NCI-H2196 (cell line): ENCODE data around the gene FAM124B.
A peak's percentile ranks its signal among the peaks of the same experiment; 100 is the strongest.

Source experiments
- DNase-seq: peaks from one replicate; lab custom pipeline; 2025; ENCODE audit not compliant: unreplicated experiment; lab: John Stamatoyannopoulos, UW

The FAM124B gene

GRCh38 chr2:224381521-224382279, 20.2 kb downstream of the FAM124B start:
- DNase-seq: no peak

GRCh38 chr2:224379986-224380385, 21.9 kb downstream of the FAM124B start:
- DNase-seq: no peak

- DNase-seq: no peak
Measured at GRCh38 chr2:224379172-224379571, 22.7 kb downstream of the FAM124B start.

DNA sequence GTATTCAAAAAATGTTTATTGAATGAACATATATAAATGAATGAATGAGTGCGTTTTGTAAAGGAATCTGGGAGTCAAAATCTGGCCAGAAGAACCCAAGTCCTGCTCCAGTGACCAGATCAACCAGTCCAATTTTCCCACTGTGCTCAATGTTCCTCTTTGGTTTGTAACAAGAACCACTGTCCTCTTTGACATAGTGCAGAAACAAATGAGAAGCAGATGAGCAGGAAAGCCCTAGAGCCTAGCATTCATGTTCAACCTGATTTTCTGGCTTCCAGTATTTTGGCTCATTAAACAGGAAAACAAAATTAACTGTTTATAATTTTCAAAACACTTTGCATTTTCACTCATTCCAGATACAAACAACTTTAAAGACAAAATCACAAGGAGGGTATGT, 23.2 kb downstream of the FAM124B start:
- no peak for DNase-seq

DNA sequence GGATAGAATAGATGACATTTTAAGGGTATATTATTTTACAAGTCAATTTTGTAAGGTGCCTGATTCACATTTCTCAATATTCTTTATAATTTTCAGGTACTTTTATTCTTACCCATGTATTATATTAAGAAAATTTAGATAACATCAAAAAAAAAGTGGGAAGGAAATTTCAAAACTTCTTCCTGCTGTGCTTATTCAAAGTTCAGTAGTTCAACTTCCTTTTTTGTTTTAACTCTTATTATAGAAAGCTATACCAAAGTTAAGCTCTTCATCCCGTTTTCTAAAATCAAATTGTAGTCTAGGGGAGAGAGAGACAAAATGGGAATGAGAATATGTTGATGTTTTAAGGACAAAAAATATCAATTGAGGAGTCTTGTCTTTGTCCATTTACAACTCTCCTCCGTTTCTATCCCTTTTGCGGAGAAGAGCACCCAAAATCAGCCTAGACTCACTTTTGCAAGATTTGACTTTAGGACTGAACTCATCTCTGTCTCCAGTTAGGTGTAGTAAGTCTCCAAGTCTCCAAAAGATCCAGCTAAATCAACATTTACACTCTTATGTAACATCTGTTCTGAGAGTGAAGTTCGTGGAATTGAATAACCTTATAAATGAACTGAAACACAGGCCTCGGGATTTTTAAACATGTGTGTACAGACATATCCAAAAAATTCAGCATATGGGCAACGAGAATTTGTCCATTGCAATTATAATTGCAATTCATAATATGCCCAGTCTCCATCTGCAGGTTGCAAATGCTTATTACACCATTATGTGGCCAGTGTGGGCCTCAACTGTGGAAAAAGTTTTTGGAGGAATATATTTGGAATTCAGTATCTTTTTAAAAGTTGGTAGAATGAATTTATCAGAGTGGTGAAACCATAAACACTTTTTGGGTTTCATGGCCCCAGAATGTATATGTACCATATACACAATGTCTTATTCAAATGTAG, 23.9 kb downstream of the FAM124B start:
- no peak for DNase-seq

GRCh38 chr2:224372641-224373040, 29.3 kb downstream of the FAM124B start:
- no peak for DNase-seq

DNA sequence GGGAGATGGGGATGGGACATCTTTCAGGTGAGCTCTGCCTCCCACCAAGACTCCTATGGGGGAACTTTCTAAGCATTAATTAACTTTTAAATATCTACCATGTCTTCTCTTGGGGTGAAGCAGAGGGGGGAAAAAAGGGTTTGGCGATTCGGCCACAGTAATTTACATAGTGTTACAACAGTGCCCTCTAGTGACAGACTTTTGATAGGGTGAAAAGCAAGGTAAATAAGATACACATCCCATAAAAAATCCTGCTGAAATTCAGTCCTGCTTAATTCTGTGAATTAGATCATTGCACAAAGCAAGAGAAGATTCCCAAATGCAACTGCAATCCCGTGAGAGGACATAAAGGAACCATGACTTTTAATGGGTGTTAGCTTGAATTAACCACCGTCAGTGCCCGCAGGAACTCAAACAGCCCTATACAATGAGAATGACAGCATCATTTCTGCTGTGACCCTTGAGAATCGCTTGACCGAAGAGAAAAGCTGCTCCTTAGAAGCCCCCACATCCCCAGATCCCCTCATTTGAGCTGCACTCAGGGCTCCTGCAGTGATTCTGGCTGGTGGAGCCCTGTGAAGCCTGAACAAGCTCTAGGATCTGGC, 32.8 kb downstream of the FAM124B start:
- peak; percentile 66 for DNase-seq

- DNase-seq: no peak
Measured at GRCh38 chr2:224366267-224366844, 35.6 kb downstream of the FAM124B start.

GRCh38 chr2:224365331-224365730, 36.6 kb downstream of the FAM124B start:
- DNase-seq: no peak

GRCh38 chr2:224363281-224363680, 38.6 kb downstream of the FAM124B start:
- no peak for DNase-seq

DNA sequence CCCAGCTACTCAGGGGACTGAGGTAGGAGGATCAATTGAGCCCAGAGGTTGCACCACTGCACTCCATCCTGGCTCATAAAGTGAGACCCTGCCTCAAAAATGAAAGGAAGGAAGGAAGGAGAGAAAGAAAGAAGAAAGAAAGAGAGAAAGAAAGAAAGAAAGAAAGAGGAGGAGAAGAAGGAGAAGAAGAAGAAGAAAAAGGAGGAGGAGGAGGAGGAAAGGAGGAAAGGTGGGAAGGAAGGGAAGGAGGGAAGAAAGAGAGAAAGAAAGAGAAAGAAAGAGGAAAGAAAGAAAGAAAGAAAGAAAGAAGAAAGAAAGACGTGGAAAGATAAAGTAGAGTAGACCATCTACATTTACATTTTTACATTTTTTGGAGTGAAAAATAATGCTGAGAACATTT, 39.8 kb downstream of the FAM124B start:
- no peak for DNase-seq

- peak; percentile 24 for DNase-seq
Measured at GRCh38 chr2:224360801-224361251, 41.1 kb downstream of the FAM124B start.

DNA sequence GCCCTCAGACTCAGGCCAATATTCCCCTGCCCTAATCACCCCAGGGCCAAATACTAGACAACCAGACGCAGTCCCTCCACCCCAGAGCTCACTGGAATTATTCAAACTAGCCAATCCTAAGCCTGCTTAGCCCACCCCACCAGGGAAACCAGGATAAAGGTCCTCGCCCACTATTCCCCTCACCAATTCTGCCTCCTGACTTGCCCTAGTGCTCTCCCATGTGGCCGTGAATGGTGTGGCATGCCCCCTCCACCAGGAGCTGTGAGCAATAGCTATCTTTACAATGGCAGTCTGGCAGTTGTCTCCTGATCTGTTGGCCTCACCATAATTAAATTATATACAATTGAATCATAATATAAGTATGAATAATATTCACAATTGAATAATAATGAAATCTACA, 42.3 kb downstream of the FAM124B start:
- DNase-seq: no peak

DNA sequence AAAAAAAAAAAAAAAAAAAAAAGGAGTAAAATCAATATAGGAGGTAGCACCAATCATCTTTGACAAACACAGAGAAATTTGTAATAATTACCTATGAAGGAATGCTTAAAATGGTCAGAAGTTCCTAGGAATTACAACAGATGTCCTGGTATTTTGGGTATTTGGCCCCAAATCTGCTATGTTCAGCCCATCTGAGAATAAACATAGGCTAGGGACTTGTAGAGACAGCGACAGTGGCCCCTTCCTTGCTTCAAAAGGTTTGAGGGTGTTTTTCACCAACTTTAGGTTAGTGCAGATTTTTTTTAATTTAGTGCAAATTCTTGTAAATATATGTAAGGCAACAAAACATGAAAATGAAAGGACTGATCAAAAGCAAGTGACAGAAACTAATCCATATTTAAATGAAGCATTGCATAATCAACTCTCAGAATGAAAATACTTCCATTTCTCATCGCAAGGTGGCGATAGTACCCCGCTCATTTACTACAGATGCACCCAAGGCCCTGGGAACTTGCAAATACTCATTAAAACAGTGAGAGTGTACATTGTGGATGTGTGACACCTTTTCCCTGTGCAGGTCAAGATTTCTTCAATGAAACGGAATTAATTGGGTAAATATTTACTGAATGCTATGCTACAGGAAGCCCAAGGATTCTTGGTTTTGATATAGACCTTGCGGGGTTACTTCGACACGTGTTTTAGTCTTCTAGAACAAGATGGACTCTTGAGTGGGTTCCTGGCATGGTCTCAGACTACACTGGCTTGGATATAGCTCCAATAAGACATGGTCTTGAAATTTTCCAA, 44.6 kb downstream of the FAM124B start:
- DNase-seq: peak; percentile 57

GRCh38 chr2:224354632-224355211, 47.2 kb downstream of the FAM124B start:
- no peak for DNase-seq

GRCh38 chr2:224350703-224351102, 51.2 kb downstream of the FAM124B start:
- no peak for DNase-seq

- DNase-seq: no peak
Measured at GRCh38 chr2:224349396-224349795, 52.5 kb downstream of the FAM124B start.

DNA sequence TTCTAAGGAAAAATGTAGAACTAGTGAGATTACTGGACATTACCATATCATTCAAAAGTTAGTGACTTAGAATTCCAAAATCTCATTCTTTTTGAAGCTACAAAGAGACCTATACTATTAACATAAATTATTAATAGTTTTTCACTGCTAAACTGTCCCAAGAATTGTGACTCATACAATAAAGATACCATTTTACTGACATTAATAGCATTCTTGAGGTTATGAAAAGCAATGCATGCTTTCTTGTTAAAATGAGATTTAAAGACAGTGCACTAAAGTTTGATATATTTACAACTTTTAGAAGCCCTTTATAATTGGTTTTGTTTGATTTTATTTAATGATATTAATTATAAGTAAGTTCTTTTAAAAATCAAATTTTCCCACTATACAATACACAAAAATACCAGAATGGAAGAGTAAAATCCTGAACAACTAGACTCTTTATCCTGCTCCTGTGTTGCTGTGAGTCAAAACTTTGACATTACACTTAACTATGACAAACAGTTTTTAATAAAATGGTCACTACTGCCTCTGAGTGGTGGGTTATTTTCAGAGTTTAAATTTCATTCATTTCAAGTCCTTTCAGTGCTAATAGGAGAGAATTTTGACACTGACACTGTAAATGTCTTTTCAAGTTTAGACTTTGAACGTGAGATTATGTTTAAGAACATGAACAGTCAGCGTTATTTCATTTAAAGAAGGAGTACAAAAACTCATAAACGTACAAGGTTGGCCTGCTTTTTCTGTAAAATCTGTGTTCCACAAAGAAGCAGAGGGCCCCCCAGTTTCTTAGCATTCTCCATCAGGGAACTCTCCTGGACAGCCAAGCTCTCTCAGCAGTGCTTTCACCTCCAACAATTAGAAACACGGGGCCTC, 54.5 kb downstream of the FAM124B start:
- no peak for DNase-seq

DNA sequence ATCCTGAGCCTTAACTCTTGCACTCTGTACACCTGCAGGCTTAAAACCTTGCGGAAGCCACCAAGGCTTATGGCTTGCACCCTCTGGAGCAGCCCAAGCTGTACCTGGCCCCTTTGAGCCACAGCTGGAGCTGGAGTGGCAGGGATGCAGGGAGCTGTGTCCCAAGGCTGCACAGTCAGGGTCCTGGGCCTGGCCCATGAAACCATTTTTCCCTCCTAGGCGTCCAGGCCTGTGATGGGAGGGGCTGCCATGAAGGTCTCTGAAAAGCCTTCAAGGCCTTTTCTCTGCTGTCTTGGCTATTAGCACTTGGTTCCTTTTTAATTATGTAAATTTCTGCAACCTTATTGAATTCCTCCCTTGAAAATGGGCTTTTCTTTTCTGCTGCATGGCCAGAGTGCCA, 56.4 kb downstream of the FAM124B start:
- DNase-seq: no peak
